Body of pancreas (tissue), 4 donors: ENCODE measurements around the gene CRY1. TPM values are rescaled to one million over a fixed set of nuclear protein-coding genes. Genes with fewer than 3 reads are reported as not detected.
"Not testable (repeated sequence)": the region's sequence is repeated elsewhere in the genome, so short reads cannot be mapped to it uniquely, and the experiment has no call there.

Experiments used
- ATAC-seq: fragments of 150-250 bp; one replicate; pipeline ENCODE4 v1.9.1; 2016
- DNase-seq, 4 donors: peaks; one replicate each; pipeline ENCODE4 v3.0.0-alpha.2; 2019
- H3K27ac ChIP-seq, 4 donors: fragments of 200-600 bp; sonication (generic); 1 replicate in 3 of 4; 2 replicates in 1 of 4; pipeline versions ENCODE4 v1.5.1 to v1.6.1; 2016 to 2019; ENCODE audit warnings: mild to moderate bottlenecking in 1 of 4, mixed read lengths in 1 of 4, moderate library complexity in 1 of 4
- H3K27me3 ChIP-seq, 2 donors: fragments of 200-600 bp; sonication (generic); one replicate each; pipeline ENCODE4 v1.6.0; 2016; ENCODE audit warnings: mild to moderate bottlenecking in 1 of 2
- H3K36me3 ChIP-seq, 2 donors: fragments of 200-600 bp; sonication (generic); replicated peaks in 1 of 2; 2 replicates each; pipeline ENCODE4 v1.5.1; 2016; ENCODE audit warnings: low read depth in 2 of 2; ENCODE audit not compliant: insufficient read depth in 1 of 2
- H3K4me1 ChIP-seq: fragments of 200-600 bp; sonication (generic); one replicate; pipeline ENCODE4 v1.6.0; 2016
- H3K4me3 ChIP-seq, 2 donors: fragments of 200-600 bp; sonication (generic); 1 replicate in 1 of 2; 2 replicates in 1 of 2; pipeline ENCODE4 v1.5.1; 2016 to 2019
- H3K9me3 ChIP-seq, 3 donors: fragments of 200-600 bp; sonication (generic); 1 replicate in 2 of 3; 2 replicates in 1 of 3; pipeline ENCODE4 v1.5.1; 2016
- CTCF ChIP-seq, 7 experiments: fragments of 450-650 bp in 4 of 7; fragments of 200-600 bp in 3 of 7; sonication (generic) in 3 of 7; IDR thresholded peaks; one replicate each; pipeline ENCODE4 v1.5.1; 2016 to 2019; ENCODE audit warnings: antibody characterized with exemption in 7 of 7
- POLR2A ChIP-seq, 3 donors: fragments of 450-650 bp; IDR thresholded peaks; one replicate each; pipeline ENCODE4 v1.6.1; 2016; ENCODE audit warnings: antibody characterized with exemption in 3 of 3, mild to moderate bottlenecking in 2 of 3
- WGBS, 2 donors: methylation state at CpG; one replicate each; pipeline ENCODE4 v1.1.5; 2017; 5-methylcytosine and 5-hydroxymethylcytosine counted together
- intact Hi-C: fragments of 100-400 bp; cut with DNase I; formaldehyde crosslinking; loops from one replicate; pipeline ENCODE4 v1.15.1; 2023
- total RNA-seq, 2 donors: library from RNA; depleted of rRNA; stranded (reverse); fragments of >200 nt; gene quantifications; one replicate each; pipeline ENCODE4 v1.1.0, GENCODE V29; 2016

Gene CRY1
- total RNA-seq, 2 donors from 2014 or later: 12.5 to 15.6 TPM

- peak; percentile 6 for ATAC-seq
- peaks cover 58% of the 10 kb centered on the region for H3K4me1 ChIP-seq
- TF ChIP-seq CTCF (IDR thresholded peaks at IDR 0.05) (no peak), POLR2A (IDR thresholded peaks at IDR 0.05) (no peak)
Measured at GRCh38 chr12:107026806-107027635, 66.3 kb downstream of the CRY1 start.

GRCh38 chr12:107026356-107026755 lies 67.0 kb downstream of the CRY1 start:
- intact Hi-C loops, H3K27me3 ChIP-seq, DNase-seq, H3K4me3 ChIP-seq, H3K36me3 ChIP-seq, ATAC-seq, H3K9me3 ChIP-seq: not testable (repeated sequence)
- H3K27ac ChIP-seq: peak overlapping the region; percentile 75 to 96 (median 86)
- peaks cover 52% of the 10 kb centered on the region for H3K4me1 ChIP-seq

More at GRCh38 chr12:107026806-107027635, 66.3 kb downstream of the CRY1 start:
- intact Hi-C loops: no loop called here
- H3K27me3 ChIP-seq: no peaks in the 10 kb centered on the region
- H3K4me3 ChIP-seq: no peak overlapping the region
- H3K36me3 ChIP-seq: no peaks in the 10 kb centered on the region
- 23% methylated on average over 4 of the region's 4 CpGs for WGBS, 2 donors
- H3K27ac ChIP-seq: peak overlapping the region; percentile 78 to 96 (median 92)
- H3K9me3 ChIP-seq: no peaks in the 10 kb centered on the region
- no peak for DNase-seq

GRCh38 chr12:107025671-107026070 lies 67.7 kb downstream of the CRY1 start:
- Histone ChIP-seq H3K4me3 (no peak overlapping the region), H3K27ac (peak overlapping the region in 2 of 4 donors; percentile 56 to 96), H3K27me3 (no peaks in the 10 kb centered on the region), H3K9me3 (no peaks in the 10 kb centered on the region), H3K36me3 (no peaks in the 10 kb centered on the region), H3K4me1 (peaks cover 45% of the 10 kb centered on the region)
- TF ChIP-seq CTCF (IDR thresholded peaks at IDR 0.05): no peak
- TF ChIP-seq POLR2A (IDR thresholded peaks at IDR 0.05): no peak
- intact Hi-C loops: no loop called here
- DNase-seq (no peak), ATAC-seq (no peak)
- 79 to 90% methylated on average over 1 of the region's 1 CpG for WGBS, 2 donors

DNA sequence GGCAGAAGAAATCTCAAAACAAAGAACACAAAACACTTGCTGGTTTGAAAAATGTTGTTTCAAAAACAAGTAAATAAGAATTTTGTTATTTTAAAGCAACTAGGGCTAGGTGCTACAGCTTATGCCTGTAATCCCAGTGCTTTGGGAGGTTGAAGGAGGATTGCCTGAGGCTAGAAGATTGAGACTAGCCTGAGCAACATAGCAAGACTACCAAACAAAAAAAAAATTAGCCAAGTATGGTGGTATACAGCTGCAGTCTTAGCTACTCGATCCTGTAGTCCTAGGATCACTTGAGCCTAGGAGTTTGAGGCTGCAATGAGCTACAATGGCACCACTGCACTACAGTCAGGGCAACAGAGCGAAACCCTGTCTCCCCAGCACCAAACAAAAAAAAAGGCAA lies 73.8 kb downstream of the CRY1 start:
- ATAC-seq (no peak), DNase-seq (no peak)
- H3K4me1 ChIP-seq: peaks cover 9% of the 10 kb centered on the region
- TF ChIP-seq POLR2A (IDR thresholded peaks at IDR 0.05): no peak
- no peaks in the 10 kb centered on the region for H3K9me3 ChIP-seq
- H3K4me3 ChIP-seq: no peak overlapping the region
- H3K36me3 ChIP-seq: no peaks in the 10 kb centered on the region
- H3K27me3 ChIP-seq: no peaks in the 10 kb centered on the region
- 92 to 93% methylated on average over 2 of the region's 2 CpGs for WGBS, 2 donors
- intact Hi-C loops: no loop called here
- no peak overlapping the region for H3K27ac ChIP-seq

DNA sequence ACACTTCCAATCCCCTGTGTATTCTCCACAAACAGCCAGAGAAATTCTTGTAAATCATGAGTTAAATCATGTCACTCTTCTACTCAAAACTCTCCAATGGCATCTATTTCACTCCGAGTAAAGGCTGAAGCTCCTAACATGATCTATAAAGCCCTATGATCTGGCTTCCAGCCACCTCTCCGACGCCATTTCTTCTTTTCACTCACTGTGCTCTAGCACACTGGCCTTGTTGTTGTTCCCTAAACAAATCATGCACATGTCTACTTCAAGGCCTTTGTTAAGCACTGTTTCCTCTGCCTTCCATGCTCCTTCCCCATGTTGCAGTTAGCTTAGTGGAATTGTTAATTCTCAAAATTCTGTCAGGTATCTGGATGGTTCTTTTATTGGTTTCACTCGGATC lies 76.3 kb downstream of the CRY1 start:
- H3K36me3 ChIP-seq: no peaks in the 10 kb centered on the region
- ATAC-seq (no peak), DNase-seq (no peak)
- no peaks in the 10 kb centered on the region for H3K27me3 ChIP-seq
- no peak overlapping the region for H3K4me3 ChIP-seq
- no peak overlapping the region for H3K27ac ChIP-seq
- TF ChIP-seq POLR2A (IDR thresholded peaks at IDR 0.05) (no peak), CTCF (IDR thresholded peaks at IDR 0.05) (no peak)
- WGBS, 2 donors: 68 to 78% methylated on average over 4 of the region's 4 CpGs
- intact Hi-C loops: no loop called here
- H3K4me1 ChIP-seq: peaks cover 15% of the 10 kb centered on the region
- H3K9me3 ChIP-seq: no peaks in the 10 kb centered on the region

- H3K4me1 ChIP-seq: peaks cover 10% of the 10 kb centered on the region
- H3K4me3 ChIP-seq: no peak overlapping the region
- no peaks in the 10 kb centered on the region for H3K36me3 ChIP-seq
- peak; percentile 61 to 85 (median 72) for DNase-seq
- peak; percentile 98 for ATAC-seq
- WGBS, 2 donors: 39 to 52% methylated on average over 3 of the region's 3 CpGs
- peak in 6 of 7 experiments; percentile 26 to 89 (median 78) for TF ChIP-seq CTCF (IDR thresholded peaks at IDR 0.05)
- TF ChIP-seq POLR2A (IDR thresholded peaks at IDR 0.05): peak in 1 of 3 donors; percentile 26
- no peaks in the 10 kb centered on the region for H3K9me3 ChIP-seq
- H3K27me3 ChIP-seq: no peaks in the 10 kb centered on the region
- intact Hi-C loops: no loop called here
- no peak overlapping the region for H3K27ac ChIP-seq
Measured at GRCh38 chr12:107014055-107014454, 79.3 kb downstream of the CRY1 start.
